ENCODE data around the gene LIPF.

LIPF gene

DNA sequence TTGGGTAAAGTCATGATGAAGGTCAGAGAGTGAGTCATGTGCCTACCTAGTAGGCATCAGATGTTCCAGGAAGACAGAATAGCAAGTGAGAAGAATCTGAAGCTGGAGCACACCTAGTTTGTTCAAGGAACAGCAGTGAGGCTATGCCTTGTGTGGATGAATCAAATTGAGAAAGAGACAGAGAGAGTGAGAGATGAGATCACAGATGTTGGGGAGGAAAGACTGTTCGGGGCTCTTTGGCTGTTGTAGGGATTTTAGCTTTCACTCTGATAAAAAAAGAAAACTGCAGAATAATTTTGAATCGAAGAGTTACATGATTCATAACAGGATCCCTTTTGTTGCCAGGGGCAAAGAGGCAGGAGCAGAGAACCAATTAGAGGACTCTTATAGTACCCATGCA is 6.3 kb downstream of the LIPF start:
- H3K4me3 ChIP-seq (ENCODE audit: control insufficient read depth, low read depth, low read length), result no peak overlapping the region
- no peak for DNase-seq (ENCODE audit: low read depth)
- TF ChIP-seq, protein P1, sequence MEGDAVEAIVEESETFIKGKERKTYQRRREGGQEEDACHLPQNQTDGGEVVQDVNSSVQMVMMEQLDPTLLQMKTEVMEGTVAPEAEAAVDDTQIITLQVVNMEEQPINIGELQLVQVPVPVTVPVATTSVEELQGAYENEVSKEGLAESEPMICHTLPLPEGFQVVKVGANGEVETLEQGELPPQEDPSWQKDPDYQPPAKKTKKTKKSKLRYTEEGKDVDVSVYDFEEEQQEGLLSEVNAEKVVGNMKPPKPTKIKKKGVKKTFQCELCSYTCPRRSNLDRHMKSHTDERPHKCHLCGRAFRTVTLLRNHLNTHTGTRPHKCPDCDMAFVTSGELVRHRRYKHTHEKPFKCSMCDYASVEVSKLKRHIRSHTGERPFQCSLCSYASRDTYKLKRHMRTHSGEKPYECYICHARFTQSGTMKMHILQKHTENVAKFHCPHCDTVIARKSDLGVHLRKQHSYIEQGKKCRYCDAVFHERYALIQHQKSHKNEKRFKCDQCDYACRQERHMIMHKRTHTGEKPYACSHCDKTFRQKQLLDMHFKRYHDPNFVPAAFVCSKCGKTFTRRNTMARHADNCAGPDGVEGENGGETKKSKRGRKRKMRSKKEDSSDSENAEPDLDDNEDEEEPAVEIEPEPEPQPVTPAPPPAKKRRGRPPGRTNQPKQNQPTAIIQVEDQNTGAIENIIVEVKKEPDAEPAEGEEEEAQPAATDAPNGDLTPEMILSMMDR (conservative IDR thresholded peaks at IDR 0.05; ENCODE audit: control insufficient read depth, insufficient read depth, low read depth, low read length), result no peak

GRCh38 chr10:88672041-88672440 is 7.8 kb downstream of the LIPF start:
- no peak for DNase-seq (ENCODE audit: low read depth)
- TF ChIP-seq, protein P1 (conservative IDR thresholded peaks at IDR 0.05; ENCODE audit: control insufficient read depth, insufficient read depth, low read depth, low read length), result no peak

GRCh38 chr10:88676283-88677060 is 12.2 kb downstream of the LIPF start:
- H3K4me3 ChIP-seq (ENCODE audit: control insufficient read depth, low read depth, low read length), result no peak overlapping the region
- DNase-seq (ENCODE audit: low read depth), result no peak
- TF ChIP-seq, protein P1 (conservative IDR thresholded peaks at IDR 0.05; ENCODE audit: control insufficient read depth, insufficient read depth, low read depth, low read length), result no peak

More at GRCh38 chr10:88672041-88672440, 7.8 kb downstream of the LIPF start:
- H3K4me3 ChIP-seq (ENCODE audit: control insufficient read depth, low read depth, low read length), result no peak overlapping the region

DNA sequence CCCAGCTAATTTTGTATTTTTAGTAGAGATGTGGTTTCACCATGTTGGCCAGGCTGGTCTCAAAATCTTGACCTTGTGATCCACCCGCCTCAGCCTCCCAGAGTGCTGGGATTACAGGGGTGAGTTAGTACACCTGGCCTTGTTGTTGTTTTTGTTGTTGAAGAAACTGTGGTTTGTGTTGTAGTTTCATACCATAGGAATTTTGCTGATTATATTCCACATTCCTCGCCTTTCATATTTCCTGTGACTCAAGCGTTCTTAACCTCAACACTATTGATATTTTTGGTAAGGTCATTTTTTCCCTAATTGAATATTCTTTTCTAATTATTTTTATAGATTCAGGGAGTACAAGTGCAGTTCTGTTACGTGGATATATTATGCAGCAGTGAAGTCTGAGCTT is 16.7 kb downstream of the LIPF start:
- TF ChIP-seq, protein P1 (conservative IDR thresholded peaks at IDR 0.05; ENCODE audit: control insufficient read depth, insufficient read depth, low read depth, low read length), result no peak
- H3K4me3 ChIP-seq (ENCODE audit: control insufficient read depth, low read depth, low read length), result no peak overlapping the region
- no peak for DNase-seq (ENCODE audit: low read depth)

- TF ChIP-seq, protein P1 (conservative IDR thresholded peaks at IDR 0.05; ENCODE audit: control insufficient read depth, insufficient read depth, low read depth, low read length), result no peak
- no peak for DNase-seq (ENCODE audit: low read depth)
- no peak overlapping the region for H3K4me3 ChIP-seq (ENCODE audit: control insufficient read depth, low read depth, low read length)
Measured at GRCh38 chr10:88682491-88682890, 18.2 kb downstream of the LIPF start.

- TF ChIP-seq, protein P1 (conservative IDR thresholded peaks at IDR 0.05; ENCODE audit: control insufficient read depth, insufficient read depth, low read depth, low read length), result peak; percentile 91
- no peak overlapping the region for H3K4me3 ChIP-seq (ENCODE audit: control insufficient read depth, low read depth, low read length)
- DNase-seq (ENCODE audit: low read depth), result peak; percentile 48
Measured at GRCh38 chr10:88687853-88688467, 23.7 kb downstream of the LIPF start.

Data from fibroblast of mammary gland (primary cell).